Panc1 (cell line): ENCODE measurements around the gene PRKG1. TPM values are rescaled to one million over a fixed set of nuclear protein-coding genes. Genes with fewer than 3 reads are reported as not detected.

Experiments
- ATAC-seq: fragments of 200-7000 bp; cut with Tn5 transposase; 2 replicates; pipeline ENCODE4 v1.9.1; 2020; ENCODE audit warnings: mild to moderate bottlenecking, moderate library complexity
- BruUV-seq: library from RNA; stranded (reverse); fragments of 400-500 nt; replicated peaks from 2 replicates; lab custom pipeline; 2021; lab: Mats Ljungman, UMichigan
- CTCF ChIA-PET: fragments of 300-600 bp; sonication (Branson Sonifier 250); formaldehyde crosslinking; loops from one replicate; lab custom pipeline; 2022; ENCODE audit warnings: antibody characterized with exemption; lab: Charles Lee
- POLR2A ChIA-PET: fragments of 300-600 bp; sonication (Branson Sonifier 250); formaldehyde crosslinking; loops from one replicate; lab custom pipeline; 2022; ENCODE audit warnings: antibody characterized with exemption; lab: Charles Lee
- DNase-seq: peaks from one replicate; pipeline ENCODE4 v3.0.0-alpha.2; 2010; ENCODE audit warnings: low read depth, low spot score
- H3K27ac ChIP-seq: 2 replicates; pipeline ENCODE4 v1.5.1; 2011; ENCODE audit warnings: mild to moderate bottlenecking, low read length, inconsistent platforms
- H3K27me3 ChIP-seq: fragments of 200-500 bp; sonication (Bioruptor generic); 2 replicates; pipeline ENCODE4 v1.6.0; 2014; ENCODE audit warnings: low read length, inconsistent platforms; ENCODE audit not compliant: control insufficient read depth, insufficient read depth
- H3K36me3 ChIP-seq: fragments of 200-500 bp; sonication (Bioruptor generic); 2 replicates; pipeline ENCODE4 v1.5.1; 2014; ENCODE audit warnings: inconsistent platforms, mild to moderate bottlenecking, low read length, moderate library complexity; ENCODE audit not compliant: control insufficient read depth, insufficient read depth
- H3K4me1 ChIP-seq: 2 replicates; pipeline ENCODE4 v1.5.1; 2011; ENCODE audit warnings: inconsistent platforms, mild to moderate bottlenecking, low read length, moderate library complexity; ENCODE audit not compliant: control insufficient read depth, insufficient read depth
- H3K4me3 ChIP-seq, 2 experiments: 2 replicates each; pipeline ENCODE4 v1.5.1; 2011 to 2012; ENCODE audit warnings: low read depth in 2 of 2, low read length in 2 of 2, mild to moderate bottlenecking in 2 of 2, inconsistent platforms in 1 of 2, moderate library complexity in 1 of 2
- H3K9me3 ChIP-seq: fragments of 200-500 bp; sonication (Bioruptor generic); 2 replicates; pipeline ENCODE4 v1.5.1; 2014; ENCODE audit warnings: low read depth, mild to moderate bottlenecking, inconsistent platforms, low read length, moderate library complexity; ENCODE audit not compliant: control insufficient read depth, insufficient read depth
- CTCF ChIP-seq: fragments of 450-650 bp; IDR thresholded peaks from 2 replicates; pipeline ENCODE4 v1.5.1; 2017; ENCODE audit warnings: mild to moderate bottlenecking
- POLR2AphosphoS5 ChIP-seq: IDR thresholded peaks from 2 replicates; pipeline ENCODE4 v1.6.1; 2012; ENCODE audit warnings: mild to moderate bottlenecking, low read depth, low read length, moderate library complexity
- REST ChIP-seq, 2 experiments: IDR thresholded peaks; 2 replicates each; pipeline ENCODE4 v1.6.1; 2011 to 2012; ENCODE audit warnings: low read depth in 2 of 2, control low read depth in 1 of 2, low read length in 1 of 2, mild to moderate bottlenecking in 1 of 2, moderate library complexity in 1 of 2; ENCODE audit not compliant: insufficient read depth in 1 of 2
- SIN3A ChIP-seq: IDR thresholded peaks from 2 replicates; pipeline ENCODE4 v1.6.1; 2012; ENCODE audit warnings: low read depth, mild to moderate bottlenecking, low read length, moderate library complexity, borderline replicate concordance; ENCODE audit not compliant: insufficient read depth
- TCF7L2 ChIP-seq: IDR thresholded peaks from 2 replicates; pipeline ENCODE4 v1.6.1; 2011; ENCODE audit warnings: mild to moderate bottlenecking, low read depth, low read length, inconsistent platforms
- in situ Hi-C: cut with HindIII; loops from 2 replicates; pipeline ENCODE4 v1.10.0; 2016; ENCODE audit warnings: low sequenced_read_pairs, low pct_unique_long_range_greater_than_20kb
- intact Hi-C: fragments of 100-400 bp; cut with micrococcal nuclease; formaldehyde crosslinking; loops from one replicate; pipeline ENCODE4 v1.10.0; 2022; ENCODE audit not compliant: unreplicated experiment
- total RNA-seq: library from RNA; stranded (reverse); gene quantifications from one replicate; pipeline ENCODE4 v1.2.1, GENCODE V29; 2021; ENCODE audit not compliant: unreplicated experiment

PRKG1 gene
- total RNA-seq, 1 experiment from 2014 or later, result 0.92 TPM

- ATAC-seq (no peak), DNase-seq (no peak)
- no TSS peak for BruUV-seq
- in situ Hi-C loops, result no loop called here
- ChIA-PET CTCF (no interaction called here), POLR2A (no interaction called here)
- Histone ChIP-seq H3K4me3 (no peak overlapping the region), H3K4me1 (no peaks in the 10 kb centered on the region), H3K36me3 (no peaks in the 10 kb centered on the region), H3K9me3 (no peaks in the 10 kb centered on the region), H3K27me3 (no peaks in the 10 kb centered on the region), H3K27ac (no peak overlapping the region)
- TF ChIP-seq REST (IDR thresholded peaks at IDR 0.05; ENCODE audit: insufficient read depth in 1 of 2, low read depth in 2 of 2, low read length in 1 of 2), result no peak
- TF ChIP-seq CTCF, result no peak
- TF ChIP-seq TCF7L2, result no peak
- TF ChIP-seq POLR2AphosphoS5, result no peak
- TF ChIP-seq SIN3A, result no peak
- intact Hi-C loops, result no loop called here
Measured at GRCh38 chr10:51344371-51344770, 270.1 kb downstream of the PRKG1 start.

- H3K4me3 ChIP-seq, result no peak overlapping the region
- no peak for TF ChIP-seq POLR2AphosphoS5
- no peak for TF ChIP-seq CTCF
- no peak for TF ChIP-seq TCF7L2
- no peak for TF ChIP-seq SIN3A
- no peak for TF ChIP-seq REST (IDR thresholded peaks at IDR 0.05; ENCODE audit: insufficient read depth in 1 of 2, low read depth in 2 of 2, low read length in 1 of 2)
- BruUV-seq, result no TSS peak
- DNase-seq (no peak), ATAC-seq (no peak)
- intact Hi-C loops (no loop called here), in situ Hi-C loops (no loop called here)
- CTCF ChIA-PET, result no interaction called here
- no peaks in the 10 kb centered on the region for H3K4me1 ChIP-seq
- H3K36me3 ChIP-seq, result no peaks in the 10 kb centered on the region
- H3K9me3 ChIP-seq, result no peaks in the 10 kb centered on the region
- POLR2A ChIA-PET, result no interaction called here
- no peaks in the 10 kb centered on the region for H3K27me3 ChIP-seq
- H3K27ac ChIP-seq, result no peak overlapping the region
Measured at GRCh38 chr10:51348622-51349021, 274.3 kb downstream of the PRKG1 start.
